Frontal cortex (tissue), 4 donors: ENCODE results near the gene FOS. TPM values are rescaled to one million over a fixed set of nuclear protein-coding genes. Genes with fewer than 3 reads are reported as not detected.
"Not testable (repeated sequence)": the region's sequence is repeated elsewhere in the genome, so short reads cannot be mapped to it uniquely, and the experiment has no call there.

ENCODE experiments used
- DNase-seq, 2 donors: peaks; one replicate each; pipeline ENCODE4 v3.0.0; 2012; ENCODE audit warnings: low spot score in 2 of 2
- FAIRE-seq: peaks from 2 replicates; lab custom pipeline; 2012; peaks lifted over from hg19 to GRCh38; lab: Jason Lieb, UNC
- small RNA-seq: library from RNA; depleted of rRNA; stranded (forward); fragments of <200 nt; gene quantifications from one replicate; pipeline ENCODE3, GENCODE V24; 2014
- total RNA-seq: library from RNA; depleted of rRNA; stranded (reverse); fragments of >200 nt; gene quantifications from one replicate; pipeline ENCODE4 v1.2.3, GENCODE V29; 2014
- donor health status: control.
- donor health status: control.
- donor health status: control.

The FOS gene
- total RNA-seq, 1 donor from 2014 or later, result 15.1 TPM

DNA sequence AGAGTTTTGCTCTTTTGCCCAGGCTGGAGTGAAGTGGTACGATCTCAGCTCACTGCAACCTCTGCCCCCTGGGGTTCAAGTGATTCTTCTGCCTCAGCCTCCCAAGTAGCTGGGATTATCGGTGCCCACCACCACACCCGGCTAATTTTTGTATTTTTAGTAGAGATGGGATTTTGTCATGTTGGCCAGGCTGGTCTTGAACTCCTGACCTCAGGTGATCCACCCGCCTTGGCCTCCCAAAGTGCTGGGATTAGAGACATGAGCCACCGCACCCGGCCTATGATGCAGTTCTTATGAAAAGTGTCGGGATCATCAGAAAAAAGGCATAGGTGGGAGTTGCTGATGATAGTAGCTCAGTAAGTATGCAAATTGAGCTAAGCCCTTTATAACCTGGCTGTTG, 30.4 kb downstream of the FOS start:
- not testable (repeated sequence) for DNase-seq, FAIRE-seq

DNA sequence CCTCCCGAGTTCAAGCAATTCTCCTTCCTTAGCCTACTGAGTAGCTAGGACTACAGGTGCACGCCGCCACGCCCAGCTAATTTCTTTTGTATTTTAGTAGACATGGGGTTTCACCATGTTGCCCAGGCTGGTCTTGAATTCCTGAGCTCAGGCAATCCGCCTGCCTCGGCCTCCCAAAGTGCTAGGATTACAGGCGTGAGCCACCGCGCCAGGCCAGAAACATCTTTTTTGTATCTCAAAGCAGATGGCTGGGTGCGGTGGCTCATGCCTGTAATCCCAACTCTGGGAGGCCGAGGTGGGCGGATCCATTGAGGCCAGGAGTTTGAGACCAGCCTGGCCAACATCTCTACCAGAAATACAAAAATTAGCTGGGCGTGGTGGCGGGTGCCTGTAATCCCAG, 30.9 kb downstream of the FOS start:
- DNase-seq, FAIRE-seq: not testable (repeated sequence)

DNA sequence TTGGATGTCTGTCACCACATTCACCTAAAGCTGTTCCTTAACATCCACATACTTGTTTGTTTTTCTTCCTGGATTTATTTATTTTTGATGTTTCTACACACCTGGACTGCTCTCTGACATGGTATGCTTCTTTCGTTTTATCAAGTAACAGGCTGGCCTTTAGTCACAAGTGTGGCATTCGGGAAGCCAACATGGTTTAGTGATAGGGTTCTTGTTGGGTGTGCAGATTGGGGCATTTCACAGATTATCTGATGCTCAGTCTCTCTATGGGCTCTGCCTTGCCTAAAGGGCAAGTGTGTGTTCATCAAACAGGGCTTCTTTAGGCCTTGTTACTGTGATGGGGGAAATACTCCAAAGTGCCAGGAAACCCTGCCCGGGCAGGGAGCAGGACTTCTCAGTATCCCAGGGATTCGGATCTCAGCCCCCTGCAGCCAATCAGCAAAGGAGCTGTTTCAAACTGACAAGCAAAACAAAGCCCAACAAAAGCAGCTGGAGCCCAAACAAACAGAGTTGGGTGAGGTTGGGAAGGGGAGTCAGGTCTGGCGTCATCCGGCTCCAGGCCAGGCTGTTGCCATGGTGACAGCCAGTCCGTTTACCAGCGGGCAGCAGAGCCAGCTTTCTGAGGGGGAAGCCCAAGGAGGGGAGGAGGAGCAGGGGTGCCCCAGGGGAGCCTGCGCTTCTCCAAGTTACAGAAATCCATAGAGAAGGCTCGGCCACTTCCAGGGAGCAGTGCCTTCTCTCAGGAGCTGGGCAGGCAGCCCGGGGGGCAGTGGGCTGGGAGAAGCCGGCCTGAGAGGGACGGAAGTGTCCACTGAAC, 31.9 kb downstream of the FOS start:
- DNase-seq (peak; percentile 30 to 69), FAIRE-seq (no peak)

DNA sequence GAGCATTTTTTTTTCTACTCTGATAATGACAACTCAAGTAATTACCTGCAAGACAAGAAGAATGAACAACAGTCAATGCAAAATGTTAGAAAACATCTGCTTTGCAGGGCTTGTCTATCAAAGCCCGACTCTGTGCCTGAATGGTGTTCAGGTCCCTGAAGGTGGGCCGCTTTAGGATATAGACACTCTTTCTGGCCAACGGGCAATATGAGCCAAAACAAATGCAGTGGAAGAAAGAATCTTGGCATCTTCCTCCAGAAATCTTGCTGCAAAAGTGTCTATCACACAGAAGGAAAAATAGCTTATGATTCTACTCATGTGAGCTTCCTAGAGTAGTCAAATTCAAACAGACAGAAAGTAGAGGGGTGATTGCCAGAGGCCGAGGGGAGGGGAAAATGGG, 32.7 kb downstream of the FOS start:
- no peak for DNase-seq
- FAIRE-seq, result no peak

DNA sequence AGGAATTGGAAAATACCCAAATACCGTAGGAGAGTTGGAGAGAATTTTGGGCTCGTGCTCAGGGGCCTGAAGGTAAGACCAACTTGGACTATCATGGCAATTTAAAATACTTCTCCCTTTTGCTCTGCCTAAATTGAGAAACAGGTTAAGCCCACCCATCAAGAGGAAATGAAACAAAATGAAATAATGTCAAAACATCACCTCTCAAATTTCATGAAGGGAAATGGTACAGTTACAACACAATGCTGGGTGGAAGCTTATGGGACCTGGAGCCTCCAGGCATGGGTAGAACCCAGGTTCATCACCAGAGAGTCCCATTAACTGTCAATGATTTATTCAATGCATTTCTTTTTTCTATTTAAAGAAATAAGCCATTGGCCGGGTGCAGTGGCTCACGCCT, 33.7 kb downstream of the FOS start:
- no peak for FAIRE-seq
- DNase-seq, result no peak

DNA sequence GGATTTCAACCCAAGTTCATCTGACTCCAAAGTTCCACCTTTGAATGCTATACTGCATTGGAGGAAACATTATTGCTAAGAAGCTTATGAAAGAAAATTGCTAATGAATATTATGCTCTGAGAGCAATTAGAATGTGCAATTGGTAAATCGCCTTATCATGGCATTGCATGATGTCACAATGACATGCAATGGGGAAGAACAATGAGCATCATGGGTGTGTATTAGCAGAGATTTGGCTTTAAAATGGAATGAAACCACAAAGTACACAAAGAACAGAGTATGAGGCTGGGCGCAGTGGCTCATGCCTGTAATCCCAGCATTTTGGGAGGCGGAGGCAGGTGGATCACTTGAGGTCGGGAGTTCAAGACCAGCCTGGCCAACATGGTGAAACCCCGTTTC, 34.7 kb downstream of the FOS start:
- no peak for DNase-seq
- no peak for FAIRE-seq

DNA sequence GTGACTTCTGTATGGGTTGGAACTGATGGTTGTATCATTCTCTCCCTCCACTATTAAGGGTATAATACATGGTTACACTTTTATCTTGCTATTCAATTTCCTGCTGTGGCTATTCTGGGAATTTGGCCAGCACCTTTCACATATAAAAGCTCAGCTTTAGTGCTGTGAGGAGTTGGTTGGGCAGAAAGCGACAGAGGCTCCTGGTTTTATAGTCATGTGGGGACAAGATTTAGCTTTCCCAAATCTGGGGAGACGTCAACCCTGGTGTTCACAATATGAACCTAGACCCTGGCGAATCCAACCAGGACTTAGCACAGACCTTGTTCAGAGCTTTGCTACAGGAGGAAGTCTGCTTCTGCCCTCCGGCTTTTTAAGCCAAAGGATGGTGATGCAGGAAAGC, 36.5 kb downstream of the FOS start:
- DNase-seq, result no peak

DNA sequence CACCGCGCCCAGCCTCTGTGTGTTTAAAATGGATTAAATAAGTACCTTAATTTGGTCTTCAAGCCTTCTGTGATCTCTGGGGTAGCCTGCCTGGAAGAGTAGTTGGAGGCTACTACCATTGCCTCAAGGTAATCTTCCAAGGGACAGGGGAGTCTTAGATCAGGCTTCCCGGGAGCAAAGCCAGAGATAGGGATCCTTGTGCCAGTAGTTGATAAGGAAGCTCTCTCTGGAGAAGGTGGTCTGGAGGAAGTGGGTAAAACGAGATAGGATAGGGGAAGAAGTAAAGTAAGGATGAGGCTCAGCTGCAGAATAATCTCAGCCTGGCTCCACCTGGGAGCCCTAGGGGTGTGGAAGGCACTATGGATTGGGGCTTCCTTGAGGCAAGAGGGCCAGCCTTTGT, 38.5 kb downstream of the FOS start:
- FAIRE-seq, result no peak
- DNase-seq, result no peak

More for the DNA sequence above, 36.5 kb downstream of the FOS start:
- no peak for FAIRE-seq

DNA sequence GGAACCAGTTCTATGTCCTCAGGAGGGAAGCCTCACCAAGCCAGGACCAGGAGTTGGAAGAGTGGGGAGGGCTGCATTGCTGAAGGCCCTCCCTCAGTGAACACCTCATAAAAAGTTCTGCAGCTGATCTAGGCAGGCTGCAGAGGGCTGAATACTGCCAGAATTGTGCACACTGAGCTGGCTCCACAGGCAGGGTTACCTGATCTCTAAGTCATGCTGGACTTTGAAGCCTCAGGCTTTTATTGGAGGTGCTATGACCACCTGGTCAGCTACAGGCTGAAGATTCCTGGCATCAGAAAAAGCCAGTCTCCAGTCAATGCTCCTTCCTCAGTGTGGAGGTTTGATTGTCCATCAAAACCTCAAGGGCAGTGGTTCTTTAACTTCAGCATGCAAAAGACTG, 39.7 kb downstream of the FOS start:
- FAIRE-seq (no peak), DNase-seq (no peak)

DNA sequence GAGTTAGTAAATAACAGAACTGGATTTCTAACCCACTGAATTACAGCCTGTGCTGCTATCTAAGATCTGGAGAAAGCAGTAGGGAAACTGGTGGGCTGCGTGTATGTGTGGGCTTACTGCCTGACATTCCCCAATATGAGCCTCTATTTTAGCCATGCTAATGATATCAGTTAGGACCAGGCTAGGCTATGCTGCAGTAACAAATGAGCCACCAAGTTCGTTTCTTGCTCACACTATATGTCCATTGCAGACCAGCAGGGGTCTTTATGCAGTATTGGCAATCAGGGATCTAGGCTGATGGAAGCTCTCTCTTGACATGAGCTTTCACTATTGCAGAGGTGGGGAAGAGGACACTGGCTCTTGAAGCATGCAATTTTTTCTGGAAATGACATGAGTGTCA, 40.4 kb downstream of the FOS start:
- DNase-seq (no peak), FAIRE-seq (no peak)

DNA sequence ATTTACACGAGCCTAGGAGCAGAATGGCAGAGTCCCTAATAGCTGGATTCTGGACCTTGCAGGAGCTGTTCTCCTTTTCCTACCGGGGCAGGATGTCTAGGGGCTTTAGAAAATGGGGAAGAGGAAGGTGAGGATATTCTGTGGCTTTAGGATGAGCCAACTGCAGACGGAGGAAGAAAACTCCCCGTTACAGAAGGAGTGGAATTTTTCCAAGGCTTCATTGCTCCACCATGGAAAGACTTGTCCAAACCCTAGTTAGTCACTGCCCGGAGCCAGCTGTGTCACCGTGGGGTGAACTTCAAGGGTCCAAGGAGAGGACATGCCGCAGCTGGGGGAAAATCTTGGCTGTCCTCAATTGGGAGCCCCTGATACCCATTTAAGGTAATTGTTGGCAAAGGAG, 41.6 kb downstream of the FOS start:
- FAIRE-seq, result no peak
- DNase-seq, result no peak

DNA sequence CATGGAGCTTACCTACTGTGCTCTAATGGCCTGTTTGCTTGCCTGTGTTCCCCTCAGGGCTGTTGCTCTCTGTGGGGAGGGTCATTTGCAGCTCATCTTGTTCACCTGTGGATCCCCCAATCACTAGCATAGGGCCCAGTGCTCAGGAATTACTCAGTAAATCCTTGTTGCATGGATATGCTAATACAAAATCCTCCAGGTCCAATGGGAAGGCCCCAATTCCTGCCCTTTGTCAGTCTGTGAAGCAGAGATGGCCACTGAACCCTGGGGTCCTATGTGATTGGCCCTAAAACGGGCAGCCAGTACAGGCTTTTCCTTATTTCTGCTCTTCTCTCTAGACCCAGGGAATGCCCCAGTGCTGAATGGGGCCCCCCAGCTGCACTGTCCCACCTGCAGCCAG, 44.1 kb downstream of the FOS start:
- FAIRE-seq, result no peak
- no peak for DNase-seq

DNA sequence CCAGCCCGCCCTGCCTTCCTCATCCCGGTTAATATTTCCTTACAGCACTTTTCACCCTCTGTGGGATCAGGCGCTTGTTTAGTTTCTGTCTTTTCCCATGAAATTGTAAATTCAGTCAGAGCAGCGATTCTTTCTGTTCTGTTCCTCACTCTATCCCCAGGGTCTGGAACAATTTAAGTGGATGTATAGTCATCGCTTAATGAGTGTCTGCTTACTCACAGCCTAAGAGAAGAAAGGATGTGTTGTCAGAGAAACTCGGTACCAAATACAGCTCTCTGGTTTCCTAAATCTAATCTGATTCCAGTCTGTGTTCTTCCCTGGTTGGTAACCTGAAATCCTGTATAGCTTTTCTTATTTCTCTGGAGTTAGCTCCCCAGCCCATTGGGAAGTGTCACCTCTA, 44.9 kb downstream of the FOS start:
- FAIRE-seq, result no peak
- no peak for DNase-seq

DNA sequence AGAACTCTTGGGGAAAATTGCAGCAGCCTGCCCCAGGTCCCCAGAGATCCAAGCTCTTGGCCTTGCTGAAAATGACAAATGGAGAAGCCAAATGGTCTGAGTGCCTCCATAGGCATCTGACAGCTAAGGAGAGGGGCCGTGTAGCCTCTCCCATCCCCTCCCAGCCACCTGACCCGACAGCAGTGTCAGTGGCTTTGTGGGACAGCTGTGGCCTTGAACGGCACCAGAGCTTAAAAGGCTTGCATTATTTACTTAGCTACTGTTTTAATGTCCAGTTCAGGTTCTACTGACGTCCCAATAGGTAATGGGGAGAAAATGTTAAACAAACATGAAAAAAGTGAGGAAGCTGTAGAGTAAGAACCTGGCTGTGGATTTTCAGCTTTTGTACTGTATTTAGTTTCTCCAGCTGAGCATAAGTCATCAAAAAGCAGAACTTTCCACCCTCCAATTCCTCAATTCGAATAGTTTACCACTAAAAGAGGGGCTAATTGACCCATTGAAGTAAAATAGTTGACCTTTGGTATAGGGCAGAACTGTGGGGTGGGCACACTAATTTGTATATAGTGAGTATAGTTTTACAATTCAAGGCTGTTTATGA, 50.0 kb downstream of the FOS start:
- FAIRE-seq (no peak), DNase-seq (no peak)

DNA sequence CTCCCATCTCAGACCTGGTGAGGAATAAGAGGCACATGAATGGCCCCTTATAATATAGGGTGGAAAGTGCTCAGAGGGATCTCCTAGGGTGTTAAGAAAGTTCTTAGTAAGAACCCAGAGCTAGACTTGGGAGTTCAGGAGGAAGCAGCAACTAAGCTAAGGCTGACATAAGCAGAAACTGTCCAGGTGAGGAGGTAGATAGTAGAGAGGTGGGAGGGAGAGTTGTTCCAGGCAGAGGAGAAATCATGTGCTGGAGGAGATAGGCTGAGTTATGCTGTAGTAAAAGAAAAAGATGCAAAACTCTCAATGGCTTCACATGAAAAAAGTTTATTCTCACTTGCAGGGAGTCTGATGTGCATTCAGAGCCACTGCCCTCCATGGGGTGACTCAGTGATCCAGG, 50.7 kb downstream of the FOS start:
- no peak for DNase-seq
- no peak for FAIRE-seq

DNA sequence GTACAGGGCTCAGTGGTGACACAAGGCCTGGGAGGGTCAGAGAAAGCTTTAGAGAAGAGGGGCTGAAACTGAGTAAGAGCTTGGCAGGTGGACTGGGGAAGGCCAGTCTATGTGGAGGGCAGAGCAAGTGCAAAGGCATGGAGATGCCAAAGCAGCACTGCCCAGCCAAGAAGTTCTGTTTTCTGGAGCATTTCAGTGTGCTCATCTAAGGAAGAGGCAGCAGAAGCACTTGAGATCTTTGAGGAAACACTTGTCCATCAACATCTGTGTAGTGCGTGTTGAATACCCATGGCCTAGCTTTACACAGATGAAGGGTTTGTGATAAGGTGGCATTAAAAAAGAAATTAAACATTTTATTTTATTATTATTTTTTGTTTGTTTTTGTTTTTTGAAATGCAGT, 52.8 kb downstream of the FOS start:
- no peak for FAIRE-seq
- DNase-seq, result no peak

Small RNA genes lying within 50 kb of the gene (small RNA-seq; reads per million reads assigned to genes)
- not detected for gene RF00004

Other genes starting within 250 kb of the FOS start
- 79.1 TPM for gene MLH3, start 227.4 kb upstream of the FOS start, total RNA-seq
- 17.9 TPM for gene ACYP1, start 214.8 kb upstream of the FOS start, total RNA-seq
- gene ZC2HC1C, start 209.2 kb upstream of the FOS start, total RNA-seq, result 2.4 TPM
- 20.0 TPM for gene NEK9, start 151.8 kb upstream of the FOS start, total RNA-seq
- gene TMED10, start 102.2 kb upstream of the FOS start, total RNA-seq, result 108 TPM
- 5.3 TPM for gene JDP2, start 149.2 kb downstream of the FOS start, total RNA-seq
- gene BATF, start 243.6 kb downstream of the FOS start, total RNA-seq, result 0.82 TPM